ENCODE data around the gene ZNF169.
"Not testable (repeated sequence)": the region's sequence is repeated elsewhere in the genome, so short reads cannot be mapped to it uniquely, and the experiment has no call there.

- not testable (repeated sequence) for TF ChIP-seq CTCF, POLR2A (IDR thresholded peaks at IDR 0.05)
Observed at GRCh38 chr9:94338723-94339122, 79.6 kb downstream of the ZNF169 start.
